ENCODE measurements around the gene RPS8. TPM values are rescaled to one million over a fixed set of nuclear protein-coding genes. Genes with fewer than 3 reads are reported as not detected.

RPS8 gene
- total and polyA plus RNA-seq, 2 of the 8 experiments (the other 6 are each of a cell fraction or from before 2014, with no cell fraction given): 2,261 to 2,407 TPM

- TF ChIP-seq POLR2A (IDR thresholded peaks at IDR 0.05; ENCODE audit: control extremely low read depth in 1 of 2, low read depth in 2 of 2, low read length in 2 of 2) (peak; percentile 99), JUN (IDR thresholded peaks at IDR 0.05; ENCODE audit: low read depth, low read length) (0 out of 2 replicates have a peak, but pooled peaks have one; percentile 26), TBP (IDR thresholded peaks at IDR 0.05; ENCODE audit: low read depth, low read length) (peak; percentile 97), CBX8 (IDR thresholded peaks at IDR 0.05; ENCODE audit: borderline replicate concordance, low read depth, low read length) (no peak), FOSL1 (IDR thresholded peaks at IDR 0.05; ENCODE audit: insufficient read depth, low read depth, low read length) (no peak), SRF (IDR thresholded peaks at IDR 0.05; ENCODE audit: low read depth, low read length) (no peak), USF2 (IDR thresholded peaks at IDR 0.05; ENCODE audit: low read length) (no peak), NRF1 (IDR thresholded peaks at IDR 0.05; ENCODE audit: low read depth, low read length) (0 out of 2 replicates have a peak, but pooled peaks have one; percentile 5), TEAD4 (IDR thresholded peaks at IDR 0.05; ENCODE audit: low read depth, low read length) (peak; percentile 91), SAP30 (IDR thresholded peaks at IDR 0.05; ENCODE audit: insufficient read depth, insufficient replicate concordance, low read length) (no peak)
Measured at GRCh38 chr1:44730741-44731512, 44.4 kb upstream of the RPS8 start, which contains the start of gene RNU5D-1 (continued).
